ENCODE data around the gene TTLL10. TPM values are rescaled to one million over a fixed set of nuclear protein-coding genes. Genes with fewer than 3 reads are reported as not detected.

TTLL10 gene
- total RNA-seq, 1 donor from 2014 or later = 0.47 TPM

DNA sequence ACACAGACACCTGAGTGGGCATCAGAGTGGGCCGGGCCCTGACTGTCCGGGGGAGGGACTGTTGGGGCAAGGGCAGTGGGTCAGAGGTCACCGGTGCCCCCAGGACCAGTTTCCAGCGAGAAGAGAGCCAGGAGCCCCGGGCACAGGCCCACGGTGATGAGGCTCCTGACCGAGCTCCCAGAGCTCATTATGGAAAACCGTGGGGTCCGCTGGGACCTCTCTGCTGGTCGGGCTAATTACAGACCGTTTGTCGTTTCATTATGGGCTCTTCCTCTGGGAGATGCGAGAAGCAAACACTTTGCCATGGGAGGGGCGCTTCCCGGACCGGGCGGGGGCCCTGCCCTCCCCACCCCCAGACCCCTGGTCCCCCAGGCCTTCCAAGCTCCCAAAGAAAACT is 12.0 kb upstream of the TTLL10 start:
- H3K4me1 Mint-ChIP-seq = peaks cover 18% of the 10 kb centered on the region
- H3K9me3 Mint-ChIP-seq = no peaks in the 10 kb centered on the region
- H3K27me3 Mint-ChIP-seq (ENCODE audit: low read depth) = peaks cover 5% of the 10 kb centered on the region
- TF ChIP-seq CTCF (IDR thresholded peaks at IDR 0.05; ENCODE audit: unreplicated experiment) = no peak
- H3K4me3 Mint-ChIP-seq = no peak overlapping the region
- H3K36me3 Mint-ChIP-seq = no peaks in the 10 kb centered on the region
- DNase-seq (ENCODE audit: low spot score in 2 of 2, unreplicated experiment in 2 of 2) = no peak
- no peak overlapping the region for H3K27ac Mint-ChIP-seq

DNA sequence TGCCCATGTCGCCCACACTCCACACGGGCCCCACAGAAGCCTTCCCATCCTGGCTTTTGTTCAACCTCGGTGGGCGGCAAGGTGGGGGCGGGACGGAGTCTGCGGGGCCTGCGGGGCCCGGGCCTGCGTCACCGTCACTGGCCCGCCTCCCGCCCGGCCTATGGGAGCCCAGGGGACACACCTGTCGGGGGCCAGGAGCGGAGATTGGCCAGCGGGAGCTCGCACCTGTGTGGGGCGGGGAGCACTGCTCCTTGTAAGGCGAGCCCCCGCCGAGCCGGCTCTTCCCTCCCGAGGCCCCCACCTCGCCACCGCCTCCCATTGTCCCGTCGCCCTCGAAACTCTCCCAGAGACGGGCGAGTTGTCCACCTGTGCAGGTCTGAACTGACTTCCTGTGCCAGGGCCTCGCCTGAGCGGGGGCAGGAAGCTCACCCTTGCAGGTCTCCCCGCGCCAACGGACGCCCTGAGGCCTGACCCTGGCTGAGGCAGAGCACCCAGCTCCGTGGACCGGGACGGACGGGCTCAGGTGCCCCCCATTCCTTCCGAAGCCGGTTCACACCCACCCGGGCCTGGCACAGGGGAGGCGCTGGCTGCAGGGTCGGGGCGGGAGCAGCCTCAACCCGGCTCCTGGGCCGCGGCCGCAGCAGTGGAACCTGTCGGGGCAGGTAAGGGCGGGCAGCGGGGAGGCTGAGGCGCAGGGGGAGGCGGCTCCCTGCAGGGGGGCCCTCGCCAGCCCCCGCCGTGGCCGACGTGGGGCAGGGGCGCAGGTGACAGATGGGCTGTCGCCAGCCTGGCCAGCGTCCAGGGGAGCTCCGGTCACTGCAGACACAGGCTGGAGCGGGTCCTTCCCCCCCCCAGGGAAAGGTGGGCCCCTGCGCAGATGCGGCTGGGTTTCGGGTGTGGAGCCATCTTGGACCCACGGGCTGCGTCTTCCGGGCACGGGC is 10.8 kb upstream of the TTLL10 start:
- peak overlapping the region; percentile 58 for H3K4me3 Mint-ChIP-seq
- H3K4me1 Mint-ChIP-seq = peaks cover 18% of the 10 kb centered on the region
- no peaks in the 10 kb centered on the region for H3K9me3 Mint-ChIP-seq
- H3K27me3 Mint-ChIP-seq (ENCODE audit: low read depth) = peaks cover 5% of the 10 kb centered on the region
- H3K36me3 Mint-ChIP-seq = no peaks in the 10 kb centered on the region
- no peak for DNase-seq (ENCODE audit: low spot score in 2 of 2, unreplicated experiment in 2 of 2)
- H3K27ac Mint-ChIP-seq = peak overlapping the region; percentile 53
- no peak for TF ChIP-seq CTCF (IDR thresholded peaks at IDR 0.05; ENCODE audit: unreplicated experiment)

DNA sequence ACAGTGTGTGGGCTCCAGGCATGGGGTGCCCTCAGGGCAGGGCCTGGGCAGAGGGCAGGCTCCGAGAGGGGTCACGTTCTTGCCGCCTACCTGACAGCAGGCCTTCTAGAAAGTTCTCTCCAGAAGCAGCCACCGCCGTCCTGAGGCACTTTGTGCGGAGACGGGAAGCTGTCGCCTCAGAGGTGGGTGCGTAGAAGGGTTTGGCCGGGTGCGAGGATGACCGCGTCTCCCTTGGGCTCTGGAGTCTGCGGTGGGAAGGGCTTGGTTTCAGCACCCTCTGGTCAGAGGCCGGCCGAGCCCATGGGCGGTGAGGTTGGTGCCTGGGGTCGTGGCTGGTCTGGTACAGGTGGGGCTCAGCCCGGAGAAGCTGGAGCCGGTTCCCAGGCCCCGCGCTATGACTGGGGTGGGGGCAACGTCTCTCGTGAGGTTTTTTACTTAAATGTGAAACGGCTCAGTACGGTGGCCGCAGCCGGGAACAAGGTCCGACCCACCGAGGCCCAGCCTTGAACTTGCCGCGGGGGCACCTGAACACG is 10.1 kb upstream of the TTLL10 start:
- Mint-ChIP-seq H3K27ac (peak overlapping the region; percentile 44), H3K4me3 (peak overlapping the region; percentile 54), H3K27me3 (ENCODE audit: low read depth) (peaks cover 5% of the 10 kb centered on the region), H3K36me3 (no peaks in the 10 kb centered on the region), H3K9me3 (no peaks in the 10 kb centered on the region), H3K4me1 (peaks cover 18% of the 10 kb centered on the region)
- DNase-seq (ENCODE audit: low spot score in 2 of 2, unreplicated experiment in 2 of 2) = no peak
- TF ChIP-seq CTCF (IDR thresholded peaks at IDR 0.05; ENCODE audit: unreplicated experiment) = no peak

GRCh38 chr1:1164361-1164700 is 9.3 kb upstream of the TTLL10 start:
- no peak for DNase-seq (ENCODE audit: low spot score in 2 of 2, unreplicated experiment in 2 of 2)
- Mint-ChIP-seq H3K4me1 (peaks cover 15% of the 10 kb centered on the region), H3K36me3 (no peaks in the 10 kb centered on the region), H3K27ac (peak overlapping the region; percentile 44), H3K27me3 (ENCODE audit: low read depth) (peaks cover 5% of the 10 kb centered on the region), H3K9me3 (no peaks in the 10 kb centered on the region), H3K4me3 (peak overlapping the region; percentile 54)
- no peak for TF ChIP-seq CTCF (IDR thresholded peaks at IDR 0.05; ENCODE audit: unreplicated experiment)

DNA sequence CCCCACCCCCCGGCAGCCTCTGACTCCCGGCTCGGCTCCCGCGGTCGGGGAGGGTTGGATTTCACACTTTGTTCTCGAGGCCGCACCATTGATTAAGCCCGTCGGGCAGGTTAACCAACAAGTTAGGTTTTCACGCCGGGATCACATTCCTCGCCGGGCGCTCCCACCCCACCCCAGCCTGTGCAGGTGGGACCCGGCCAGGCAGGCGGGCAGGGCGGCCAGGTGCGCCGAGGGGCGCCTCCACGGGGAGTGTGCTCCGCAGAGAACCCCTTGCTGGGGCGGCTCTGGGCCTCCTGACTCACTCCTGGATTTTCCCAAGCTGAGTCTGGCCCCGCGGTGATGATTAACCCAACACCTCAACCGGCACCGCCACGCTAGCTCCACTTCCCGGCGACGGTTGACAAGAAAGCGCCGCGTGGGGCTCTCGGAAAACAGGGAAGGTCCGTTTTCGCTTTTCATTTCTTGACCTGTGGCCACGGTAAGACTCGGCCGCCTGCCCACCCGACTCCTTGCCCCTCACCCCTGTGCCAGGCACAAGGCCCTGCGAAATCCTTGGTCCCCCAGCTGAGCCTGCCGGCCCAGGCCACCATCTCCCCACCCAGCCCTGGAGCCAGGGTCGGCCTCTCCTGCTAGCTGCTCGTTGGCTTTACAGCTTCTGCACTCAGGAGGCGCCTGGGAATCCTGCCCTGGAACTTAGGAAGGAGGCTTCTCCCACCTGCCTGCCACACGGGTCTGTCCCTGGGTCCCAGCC is 8.8 kb upstream of the TTLL10 start:
- Mint-ChIP-seq H3K4me3 (peak overlapping the region; percentile 54), H3K27ac (no peak overlapping the region), H3K27me3 (ENCODE audit: low read depth) (peaks cover 5% of the 10 kb centered on the region), H3K9me3 (no peaks in the 10 kb centered on the region), H3K4me1 (peaks cover 16% of the 10 kb centered on the region), H3K36me3 (no peaks in the 10 kb centered on the region)
- TF ChIP-seq CTCF (IDR thresholded peaks at IDR 0.05; ENCODE audit: unreplicated experiment) = no peak
- no peak for DNase-seq (ENCODE audit: low spot score in 2 of 2, unreplicated experiment in 2 of 2)

All from mesothelial cell of epicardium (in vitro differentiated cells).